HEK293 (cell line): ENCODE results near the gene CHORDC1.

Source experiments
- CTCF ChIA-PET: fragments of 350-600 bp; formaldehyde crosslinking; extraction: SDS; loops from one replicate; lab custom pipeline; 2021; ENCODE audit warnings: antibody characterized with exemption; lab: Yijun Ruan, JAX
- POLR2A ChIA-PET: fragments of 300-600 bp; formaldehyde crosslinking; extraction: SDS; loops from one replicate; lab custom pipeline; 2020; ENCODE audit warnings: antibody characterized with exemption, inconsistent platforms; lab: Yijun Ruan, JAX
- H3K27ac ChIP-seq: fragments of 200-500 bp; sonication (Bioruptor generic); 2 replicates; pipeline ENCODE4 v1.5.1; 2014; ENCODE audit warnings: low read depth, low read length, control low read depth, inconsistent platforms; ENCODE audit errors: extremely low read depth
- H3K36me3 ChIP-seq, 2 experiments: fragments of 200-500 bp in 1 of 2; sonication (Bioruptor generic) in 1 of 2; 1 replicate in 1 of 2; 2 replicates in 1 of 2; pipeline ENCODE4 v1.5.1; 2014 to 2017; ENCODE audit warnings: inconsistent platforms in 2 of 2, low read length in 2 of 2; ENCODE audit not compliant: control insufficient read depth in 2 of 2, insufficient read depth in 1 of 2
- H3K4me1 ChIP-seq: fragments of 200-500 bp; sonication (Bioruptor generic); 2 replicates; pipeline ENCODE4 v1.5.1; 2014; ENCODE audit warnings: mild to moderate bottlenecking, low read length, inconsistent platforms; ENCODE audit not compliant: control insufficient read depth, insufficient read depth
- H3K4me3 ChIP-seq: 2 replicates; pipeline ENCODE4 v1.5.1; 2011; ENCODE audit warnings: low read depth, mild to moderate bottlenecking, control low read depth, low read length, moderate library complexity
- H3K9me3 ChIP-seq: fragments of 200-500 bp; sonication (Bioruptor generic); 2 replicates; pipeline ENCODE4 v1.5.1; 2014; ENCODE audit warnings: low read depth, low read length, inconsistent platforms; ENCODE audit not compliant: control insufficient read depth, insufficient read depth
- EGR2 ChIP-seq: fragments of 450-650 bp; formaldehyde crosslinking; IDR thresholded peaks from 2 replicates; pipeline ENCODE4 v1.5.1; 2016; ENCODE audit warnings: low read depth, missing biosample characterization, missing genetic modification characterization
- ELK4 ChIP-seq: IDR thresholded peaks from 2 replicates; pipeline ENCODE4 v1.6.1; 2011; ENCODE audit warnings: mild to moderate bottlenecking, low read depth, low read length, borderline replicate concordance
- INSM2 ChIP-seq: fragments of 450-650 bp; formaldehyde crosslinking; IDR thresholded peaks from 2 replicates; pipeline ENCODE4 v1.5.1; 2016; ENCODE audit warnings: missing biosample characterization, missing genetic modification characterization
- KLF16 ChIP-seq: fragments of 450-650 bp; formaldehyde crosslinking; IDR thresholded peaks from 2 replicates; pipeline ENCODE4 v1.5.1; 2017; ENCODE audit warnings: missing biosample characterization, missing genetic modification characterization
- KLF7 ChIP-seq: fragments of 450-650 bp; formaldehyde crosslinking; IDR thresholded peaks from 2 replicates; pipeline ENCODE4 v1.5.1; 2016; ENCODE audit warnings: missing biosample characterization, missing genetic modification characterization, borderline replicate concordance
- MYNN ChIP-seq: fragments of 450-650 bp; formaldehyde crosslinking; IDR thresholded peaks from 2 replicates; pipeline ENCODE4 v1.5.1; 2016; ENCODE audit warnings: missing biosample characterization, missing genetic modification characterization, borderline replicate concordance
- PRDM4 ChIP-seq: fragments of 450-650 bp; formaldehyde crosslinking; IDR thresholded peaks from 2 replicates; pipeline ENCODE4 v1.5.1; 2017; ENCODE audit warnings: missing biosample characterization, missing genetic modification characterization
- SCRT2 ChIP-seq: fragments of 450-650 bp; formaldehyde crosslinking; IDR thresholded peaks from 2 replicates; pipeline ENCODE4 v1.5.1; 2016; ENCODE audit warnings: missing biosample characterization, missing genetic modification characterization
- TRIM28 ChIP-seq: IDR thresholded peaks from 2 replicates; pipeline ENCODE4 v1.6.1; 2011; ENCODE audit warnings: low read length, control low read depth, borderline replicate concordance
- ZFHX2 ChIP-seq: fragments of 450-650 bp; formaldehyde crosslinking; conservative IDR thresholded peaks from 2 replicates; pipeline ENCODE4 v1.5.1; 2016; ENCODE audit warnings: missing biosample characterization, missing genetic modification characterization
- ZFP37 ChIP-seq: fragments of 450-650 bp; formaldehyde crosslinking; IDR thresholded peaks from 2 replicates; pipeline ENCODE4 v1.5.1; 2016; ENCODE audit warnings: missing biosample characterization, missing genetic modification characterization
- ZNF146 ChIP-seq: fragments of 450-650 bp; formaldehyde crosslinking; IDR thresholded peaks from 2 replicates; pipeline ENCODE4 v1.5.1; 2016; ENCODE audit warnings: missing biosample characterization, missing genetic modification characterization
- ZNF16 ChIP-seq: fragments of 450-650 bp; formaldehyde crosslinking; IDR thresholded peaks from 2 replicates; pipeline ENCODE4 v1.5.1; 2016; ENCODE audit warnings: low read depth, missing biosample characterization, missing genetic modification characterization
- ZNF221 ChIP-seq: fragments of 450-650 bp; formaldehyde crosslinking; IDR thresholded peaks from 2 replicates; pipeline ENCODE4 v1.5.1; 2017; ENCODE audit warnings: missing biosample characterization, missing genetic modification characterization, borderline replicate concordance
- ZNF362 ChIP-seq: fragments of 450-650 bp; formaldehyde crosslinking; IDR thresholded peaks from 2 replicates; pipeline ENCODE4 v1.5.1; 2016; ENCODE audit warnings: missing biosample characterization, missing genetic modification characterization
- ZNF37A ChIP-seq: fragments of 450-650 bp; IDR thresholded peaks from 2 replicates; pipeline ENCODE4 v1.5.1; 2018; ENCODE audit warnings: missing biosample characterization, missing genetic modification characterization
- ZNF398 ChIP-seq: fragments of 450-650 bp; formaldehyde crosslinking; IDR thresholded peaks from 2 replicates; pipeline ENCODE4 v1.5.1; 2017; ENCODE audit warnings: missing biosample characterization, missing genetic modification characterization
- ZNF501 ChIP-seq: fragments of 450-650 bp; formaldehyde crosslinking; IDR thresholded peaks from 2 replicates; pipeline ENCODE4 v1.5.1; 2016; ENCODE audit warnings: missing biosample characterization, missing genetic modification characterization
- ZNF596 ChIP-seq: fragments of 450-650 bp; IDR thresholded peaks from 2 replicates; pipeline ENCODE4 v1.5.0; 2018; ENCODE audit warnings: missing biosample characterization, mild to moderate bottlenecking, missing genetic modification characterization, moderate library complexity

CHORDC1 gene

GRCh38 chr11:90178751-90179150 is 44.1 kb downstream of the CHORDC1 start (continued):
- no peak for TF ChIP-seq KLF16 (tag by site-specific recombination)
- TF ChIP-seq ZFP37 (tag by site-specific recombination): no peak
- TF ChIP-seq ZNF398: no peak

GRCh38 chr11:90176069-90176468 is 46.8 kb downstream of the CHORDC1 start:
- Histone ChIP-seq H3K4me1 (no peaks in the 10 kb centered on the region), H3K9me3 (no peaks in the 10 kb centered on the region), H3K4me3 (no peak overlapping the region), H3K36me3 (peaks cover 0 to 16% of the 10 kb centered on the region in 2 experiments; a peak in 2 of 3 replicates), H3K27ac (no peak overlapping the region)
- ChIA-PET CTCF (no interaction called here), POLR2A (no interaction called here)
- TF ChIP-seq ZNF362 (tag by site-specific recombination): no peak
- TF ChIP-seq ZNF596: no peak
- no peak for TF ChIP-seq MYNN (tag by site-specific recombination)
- TF ChIP-seq INSM2: no peak
- TF ChIP-seq KLF7 (tag by site-specific recombination): no peak
- no peak for TF ChIP-seq ZNF501
- TF ChIP-seq ZNF146 (tag by site-specific recombination): no peak
- no peak for TF ChIP-seq ZNF37A (tag by site-specific recombination)
- no peak for TF ChIP-seq EGR2
- no peak for TF ChIP-seq ELK4
- no peak for TF ChIP-seq SCRT2 (tag by site-specific recombination)
- no peak for TF ChIP-seq ZNF16 (tag by site-specific recombination)
- TF ChIP-seq PRDM4 (tag by site-specific recombination): no peak
- TF ChIP-seq ZNF221 (tag by site-specific recombination): no peak
- TF ChIP-seq TRIM28: no peak
- no peak for TF ChIP-seq ZFHX2 (tag by site-specific recombination)
